ENCODE results near the gene CD74.

DNA sequence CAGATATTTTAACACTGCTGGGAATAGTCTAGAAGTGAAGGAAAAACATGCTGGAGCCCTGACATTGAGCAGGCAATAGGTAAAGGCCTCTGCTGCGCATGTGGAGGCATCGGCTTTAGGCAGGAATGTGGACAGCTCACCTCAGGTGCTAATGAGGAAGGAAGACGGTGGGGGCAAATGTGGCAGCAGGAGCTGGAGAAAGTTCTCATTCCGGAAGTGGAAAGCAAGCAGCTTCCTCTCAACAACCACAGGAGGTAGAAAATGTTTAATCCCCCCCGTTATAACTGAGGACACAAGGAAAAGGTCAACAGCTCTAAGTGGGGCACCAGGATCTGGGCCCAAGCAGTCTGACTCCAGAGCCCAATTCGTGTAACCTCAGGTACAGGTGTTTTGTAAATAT is 44.4 kb upstream of the CD74 start:
- TF ChIP-seq, protein P1, sequence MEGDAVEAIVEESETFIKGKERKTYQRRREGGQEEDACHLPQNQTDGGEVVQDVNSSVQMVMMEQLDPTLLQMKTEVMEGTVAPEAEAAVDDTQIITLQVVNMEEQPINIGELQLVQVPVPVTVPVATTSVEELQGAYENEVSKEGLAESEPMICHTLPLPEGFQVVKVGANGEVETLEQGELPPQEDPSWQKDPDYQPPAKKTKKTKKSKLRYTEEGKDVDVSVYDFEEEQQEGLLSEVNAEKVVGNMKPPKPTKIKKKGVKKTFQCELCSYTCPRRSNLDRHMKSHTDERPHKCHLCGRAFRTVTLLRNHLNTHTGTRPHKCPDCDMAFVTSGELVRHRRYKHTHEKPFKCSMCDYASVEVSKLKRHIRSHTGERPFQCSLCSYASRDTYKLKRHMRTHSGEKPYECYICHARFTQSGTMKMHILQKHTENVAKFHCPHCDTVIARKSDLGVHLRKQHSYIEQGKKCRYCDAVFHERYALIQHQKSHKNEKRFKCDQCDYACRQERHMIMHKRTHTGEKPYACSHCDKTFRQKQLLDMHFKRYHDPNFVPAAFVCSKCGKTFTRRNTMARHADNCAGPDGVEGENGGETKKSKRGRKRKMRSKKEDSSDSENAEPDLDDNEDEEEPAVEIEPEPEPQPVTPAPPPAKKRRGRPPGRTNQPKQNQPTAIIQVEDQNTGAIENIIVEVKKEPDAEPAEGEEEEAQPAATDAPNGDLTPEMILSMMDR (conservative IDR thresholded peaks at IDR 0.05; ENCODE audit: low read depth, low read length): no peak
- no peak for TF ChIP-seq NFE2L2 (IDR thresholded peaks at IDR 0.05; ENCODE audit: low read depth, low read length)
- no peak for TF ChIP-seq RFX5 (IDR thresholded peaks at IDR 0.05; ENCODE audit: low read depth, low read length)
- no peak for TF ChIP-seq POLR2A (IDR thresholded peaks at IDR 0.05; ENCODE audit: low read depth, low read length)
- TF ChIP-seq RAD21 (IDR thresholded peaks at IDR 0.05; ENCODE audit: low read length): no peak
- TF ChIP-seq CEBPB (IDR thresholded peaks at IDR 0.05; ENCODE audit: low read depth, low read length): no peak
- TF ChIP-seq MXI1 (IDR thresholded peaks at IDR 0.05; ENCODE audit: borderline replicate concordance, low read depth, low read length): no peak
- TF ChIP-seq SMC3 (IDR thresholded peaks at IDR 0.05; ENCODE audit: low read depth, low read length): no peak
- TF ChIP-seq, protein P2, sequence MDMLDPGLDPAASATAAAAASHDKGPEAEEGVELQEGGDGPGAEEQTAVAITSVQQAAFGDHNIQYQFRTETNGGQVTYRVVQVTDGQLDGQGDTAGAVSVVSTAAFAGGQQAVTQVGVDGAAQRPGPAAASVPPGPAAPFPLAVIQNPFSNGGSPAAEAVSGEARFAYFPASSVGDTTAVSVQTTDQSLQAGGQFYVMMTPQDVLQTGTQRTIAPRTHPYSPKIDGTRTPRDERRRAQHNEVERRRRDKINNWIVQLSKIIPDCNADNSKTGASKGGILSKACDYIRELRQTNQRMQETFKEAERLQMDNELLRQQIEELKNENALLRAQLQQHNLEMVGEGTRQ (IDR thresholded peaks at IDR 0.05; ENCODE audit: low read depth, low read length): no peak
